WTC11 (cell line): ENCODE data around the gene PLXNB1. TPM values are rescaled to one million over a fixed set of nuclear protein-coding genes. Genes with fewer than 3 reads are reported as not detected.

Experiments used
- ATAC-seq: fragments of 200-7000 bp; cut with Tn5 transposase; 2 replicates; pipeline ENCODE4 v1.10.0; 2021; ENCODE audit warnings: mild to moderate bottlenecking, moderate library complexity
- CTCF ChIA-PET: fragments of 300-600 bp; sonication (Branson Sonifier 250); formaldehyde crosslinking; loops from one replicate; lab custom pipeline; 2021; ENCODE audit warnings: antibody characterized with exemption; lab: Charles Lee
- POLR2A ChIA-PET: fragments of 350-600 bp; sonication (Branson Sonifier 250); formaldehyde crosslinking; loops from one replicate; lab custom pipeline; 2021; ENCODE audit warnings: antibody characterized with exemption; lab: Charles Lee
- DNase-seq: peaks from one replicate; pipeline ENCODE4 v3.0.0; 2021; ENCODE audit warnings: low spot score
- H3K27ac Mint-ChIP-seq: 2 replicates; pipeline ENCODE4 v1.8.0; 2021; ENCODE audit warnings: mixed read lengths
- H3K27me3 Mint-ChIP-seq: 2 replicates; pipeline ENCODE4 v1.8.0; 2021; ENCODE audit warnings: low read depth, mild to moderate bottlenecking, moderate library complexity, mixed read lengths
- H3K36me3 Mint-ChIP-seq: 2 replicates; pipeline ENCODE4 v1.8.0; 2021; ENCODE audit warnings: mixed read lengths
- H3K4me1 Mint-ChIP-seq: 2 replicates; pipeline ENCODE4 v1.8.0; 2022; ENCODE audit warnings: mixed read lengths
- H3K4me3 Mint-ChIP-seq: 2 replicates; pipeline ENCODE4 v1.8.0; 2021; ENCODE audit warnings: mild to moderate bottlenecking, moderate library complexity, mixed read lengths
- H3K9me3 Mint-ChIP-seq: 2 replicates; pipeline ENCODE4 v1.8.0; 2021; ENCODE audit warnings: mixed read lengths
- ARID4B ChIP-seq: sonication (generic); formaldehyde crosslinking; IDR thresholded peaks from 2 replicates; pipeline ENCODE4 v1.8.0; 2023; ENCODE audit warnings: missing genetic modification reagents, mild to moderate bottlenecking, borderline replicate concordance
- ATF1 ChIP-seq: sonication (generic); formaldehyde crosslinking; IDR thresholded peaks from 2 replicates; pipeline ENCODE4 v1.8.1; 2023; ENCODE audit warnings: mild to moderate bottlenecking, moderate library complexity, missing genetic modification reagents
- ATF3 ChIP-seq: sonication (generic); formaldehyde crosslinking; conservative IDR thresholded peaks from 2 replicates; pipeline ENCODE4 v1.8.1; 2022; ENCODE audit warnings: mild to moderate bottlenecking, missing genetic modification reagents
- CDX4 ChIP-seq: fragments of 250-450 bp; sonication (Bioruptor Pico); IDR thresholded peaks from 2 replicates; pipeline ENCODE4 v1.9.0; 2021; ENCODE audit warnings: moderate library complexity, mild to moderate bottlenecking, inconsistent platforms, borderline replicate concordance
- EMX1 ChIP-seq: fragments of 250-450 bp; sonication (Bioruptor Pico); IDR thresholded peaks from 2 replicates; pipeline ENCODE4 v1.8.0; 2021; ENCODE audit warnings: mild to moderate bottlenecking
- FOXJ3 ChIP-seq: sonication (generic); formaldehyde crosslinking; IDR thresholded peaks from 2 replicates; pipeline ENCODE4 v1.9.0; 2021; ENCODE audit warnings: missing genetic modification reagents, mild to moderate bottlenecking, borderline replicate concordance
- FOXK1 ChIP-seq: sonication (generic); formaldehyde crosslinking; IDR thresholded peaks from 2 replicates; pipeline ENCODE4 v1.8.0; 2022; ENCODE audit warnings: mild to moderate bottlenecking, moderate library complexity, missing genetic modification reagents
- GRHL2 ChIP-seq: fragments of 250-450 bp; sonication (Bioruptor Pico); IDR thresholded peaks from 2 replicates; pipeline ENCODE4 v1.8.0; 2022; ENCODE audit warnings: mild to moderate bottlenecking, moderate library complexity; ENCODE audit not compliant: insufficient replicate concordance, severe bottlenecking
- HMGXB4 ChIP-seq: sonication (generic); formaldehyde crosslinking; IDR thresholded peaks from 2 replicates; pipeline ENCODE4 v1.8.1; 2023; ENCODE audit warnings: mild to moderate bottlenecking, moderate library complexity, missing genetic modification reagents
- IRF1 ChIP-seq: sonication (generic); formaldehyde crosslinking; IDR thresholded peaks from 2 replicates; pipeline ENCODE4 v1.8.0; 2023; ENCODE audit warnings: missing genetic modification reagents
- MLX ChIP-seq: sonication (generic); formaldehyde crosslinking; IDR thresholded peaks from 2 replicates; pipeline ENCODE4 v1.8.1; 2023; ENCODE audit warnings: mild to moderate bottlenecking, missing genetic modification reagents, moderate library complexity
- OVOL2 ChIP-seq: fragments of 250-450 bp; sonication (Bioruptor Pico); IDR thresholded peaks from 2 replicates; pipeline ENCODE4 v1.9.0; 2021; ENCODE audit warnings: mild to moderate bottlenecking, borderline replicate concordance
- RORB ChIP-seq: fragments of 250-450 bp; sonication (Bioruptor Pico); IDR thresholded peaks from 2 replicates; pipeline ENCODE4 v1.9.0; 2021; ENCODE audit warnings: mild to moderate bottlenecking
- SMAD4 ChIP-seq: sonication (generic); formaldehyde crosslinking; IDR thresholded peaks from 2 replicates; pipeline ENCODE4 v1.8.0; 2022; ENCODE audit warnings: mild to moderate bottlenecking, missing genetic modification reagents
- total RNA-seq: library from RNA; stranded (reverse); gene quantifications from 3 replicates; pipeline ENCODE4 v1.2.3, GENCODE V29; 2021

Gene PLXNB1
- total RNA-seq, 1 experiment from 2014 or later = 143 TPM

GRCh38 chr3:48436855-48437254 is 7.0 kb upstream of the PLXNB1 start (continued):
- TF ChIP-seq HMGXB4 (CRISPR knock-in tag) (no peak), SMAD4 (CRISPR knock-in tag) (no peak), ARID4B (no peak), EMX1 (CRISPR knock-in tag) (no peak), FOXJ3 (CRISPR knock-in tag) (no peak), ATF3 (CRISPR knock-in tag) (no peak)

GRCh38 chr3:48436477-48436787 is 6.5 kb upstream of the PLXNB1 start:
- Mint-ChIP-seq H3K9me3 (no peaks in the 10 kb centered on the region), H3K36me3 (peaks cover 39% of the 10 kb centered on the region), H3K27ac (no peak overlapping the region), H3K27me3 (no peaks in the 10 kb centered on the region)
- ChIA-PET CTCF (interaction anchor here (0.6 to 2.8 kb wide), 128 partner anchors 9 to 914 kb away, joined by 3 to 378 read pairs (median 6); partner anchors contain the start of genes ATRIP, CDC25A, CELSR3 and FBXW12), POLR2A (interaction anchor here (0.5 to 1.6 kb wide), 10 partner anchors 10 to 571 kb away, joined by 3 to 10 read pairs (median 4); partner anchors contain the start of genes ATRIP, WDR6 and ZNF589)
- DNase-seq = no peak
- ATAC-seq = no peak
- no peak for TF ChIP-seq FOXK1 (CRISPR knock-in tag)
- no peak for TF ChIP-seq ATF1
- no peak for TF ChIP-seq MLX (CRISPR knock-in tag)
- TF ChIP-seq CDX4 (CRISPR knock-in tag) = no peak
- no peak for TF ChIP-seq RORB (CRISPR knock-in tag)
- TF ChIP-seq IRF1 (CRISPR knock-in tag) = no peak
- TF ChIP-seq OVOL2 = no peak
- no peak for TF ChIP-seq GRHL2 (CRISPR knock-in tag)
- TF ChIP-seq, all 79 proteins: peak for 0
- Mint-ChIP-seq H3K4me1 (peaks cover 30% of the 10 kb centered on the region), H3K4me3 (no peak overlapping the region)
